ENCODE measurements around the gene FAM90A1. TPM values are rescaled to one million over a fixed set of nuclear protein-coding genes. Genes with fewer than 3 reads are reported as not detected.
"Not testable (repeated sequence)": the region's sequence is repeated elsewhere in the genome, so short reads cannot be mapped to it uniquely, and the experiment has no call there.

The FAM90A1 gene
- polyA plus RNA-seq, 3 donors, result 0.91 to 2.0 (median 0.97) TPM

DNA sequence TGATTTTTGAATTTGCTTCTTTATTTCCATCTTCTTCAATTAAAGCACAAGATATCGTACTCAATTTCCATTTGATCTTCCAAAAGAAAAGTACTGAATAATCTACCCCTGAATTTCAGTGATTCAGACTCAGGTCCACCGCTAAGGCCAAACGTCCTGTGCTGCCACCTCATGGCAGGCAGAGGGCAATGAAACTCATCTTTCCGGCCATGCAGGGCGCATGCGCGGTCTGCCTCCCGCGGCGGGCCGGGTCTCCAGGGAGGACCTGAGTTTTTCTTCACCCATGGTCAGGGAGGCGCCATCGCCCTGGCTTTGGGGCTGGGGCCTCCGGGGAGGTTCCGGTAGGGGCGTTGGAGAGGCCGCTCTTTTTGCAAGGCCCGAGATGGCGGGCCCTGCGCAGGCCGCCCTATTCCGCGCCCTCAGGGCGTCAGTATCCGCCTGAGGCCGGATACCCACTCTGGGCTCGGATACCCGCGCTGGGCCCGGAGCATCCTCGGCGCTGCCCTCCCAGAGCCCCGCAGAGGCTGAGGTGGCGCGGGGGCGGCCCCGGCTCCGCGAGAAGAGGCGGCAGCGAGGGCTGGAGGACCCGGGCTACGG lies 47.3 kb downstream of the FAM90A1 start:
- DNase-seq (ENCODE audit: low read depth in 3 of 3, low spot score in 2 of 3), result peak in 2 of 3 donors; percentile 24 to 48

DNA sequence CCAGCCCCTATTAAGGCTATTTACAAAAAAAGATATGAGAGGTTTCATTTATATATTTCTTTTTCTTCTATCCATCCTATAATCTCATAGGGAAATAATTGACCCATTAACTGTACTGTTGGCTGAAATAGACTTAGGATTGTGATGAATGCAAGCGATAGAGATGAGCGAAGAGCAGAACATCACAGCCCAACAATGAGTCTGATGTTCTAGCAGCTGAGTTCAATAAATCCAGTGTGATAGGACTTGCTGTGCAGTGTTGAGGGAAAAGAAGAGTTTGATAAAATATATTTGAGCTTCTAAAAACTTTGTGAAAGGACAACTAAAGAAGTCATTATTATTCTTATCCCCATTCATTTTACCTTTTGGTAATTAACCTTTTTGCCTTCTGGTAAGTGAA lies 54.5 kb downstream of the FAM90A1 start:
- DNase-seq (ENCODE audit: low read depth in 3 of 3, low spot score in 2 of 3), result not testable (repeated sequence)

Other genes with a start within 250 kb of the FAM90A1 start
- 10 to 100 TPM; 19.9 to 22.2 (median 22.1) TPM for gene FOXJ2, start 194.9 kb downstream of the FAM90A1 start, polyA plus RNA-seq (ENCODE audit: insufficient read length in 3 of 3)
- gene C3AR1, start 161.3 kb downstream of the FAM90A1 start, polyA plus RNA-seq (ENCODE audit: insufficient read length in 3 of 3), result 1 to 10 TPM; 3.4 to 3.6 (median 3.5) TPM
- gene NECAP1, start 145.3 kb downstream of the FAM90A1 start, polyA plus RNA-seq (ENCODE audit: insufficient read length in 3 of 3), result 10 to 100 TPM; 32.1 to 35.5 (median 32.8) TPM
- gene CLEC4A, start 104.0 kb downstream of the FAM90A1 start, polyA plus RNA-seq (ENCODE audit: insufficient read length in 3 of 3), result 1 to 10 TPM; 1.6 to 1.9 (median 1.8) TPM
- gene ZNF705A, start 70.6 kb downstream of the FAM90A1 start, polyA plus RNA-seq (ENCODE audit: insufficient read length in 3 of 3), result not detected
- gene CLEC6A, start 228.3 kb upstream of the FAM90A1 start, polyA plus RNA-seq (ENCODE audit: insufficient read length in 3 of 3), result under 1 TPM; 0.13 to 0.17 (median 0.15) TPM